HG03196 (cell line): ENCODE results near the gene NXN.
"Not testable (repeated sequence)": the region's sequence is repeated elsewhere in the genome, so short reads cannot be mapped to it uniquely, and the experiment has no call there.

Experiments used
- ATAC-seq: cut with Tn5 transposase; IDR thresholded peaks from one replicate; pipeline ENCODE4 v1.9.1; 2021; ENCODE audit not compliant: unreplicated experiment

NXN gene

DNA sequence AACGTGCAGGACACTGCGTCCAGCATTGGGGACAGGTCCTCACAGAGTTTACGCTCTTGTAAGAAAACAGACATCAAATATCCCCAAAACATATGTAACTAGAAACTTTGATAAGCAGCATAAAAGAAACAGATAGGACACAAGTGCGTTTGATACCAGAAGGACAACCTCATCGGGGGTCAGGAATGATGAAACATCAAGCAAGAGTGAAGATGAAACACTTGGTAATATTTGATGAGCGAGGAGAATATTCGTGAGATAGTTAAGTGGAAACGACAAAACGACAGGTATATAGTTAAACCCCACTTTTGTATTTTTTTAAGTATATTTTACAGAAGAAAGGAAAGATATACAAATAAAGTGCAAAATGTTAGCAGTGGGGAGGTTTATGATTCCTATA lies 55.9 kb downstream of the NXN start:
- ATAC-seq, result no peak

DNA sequence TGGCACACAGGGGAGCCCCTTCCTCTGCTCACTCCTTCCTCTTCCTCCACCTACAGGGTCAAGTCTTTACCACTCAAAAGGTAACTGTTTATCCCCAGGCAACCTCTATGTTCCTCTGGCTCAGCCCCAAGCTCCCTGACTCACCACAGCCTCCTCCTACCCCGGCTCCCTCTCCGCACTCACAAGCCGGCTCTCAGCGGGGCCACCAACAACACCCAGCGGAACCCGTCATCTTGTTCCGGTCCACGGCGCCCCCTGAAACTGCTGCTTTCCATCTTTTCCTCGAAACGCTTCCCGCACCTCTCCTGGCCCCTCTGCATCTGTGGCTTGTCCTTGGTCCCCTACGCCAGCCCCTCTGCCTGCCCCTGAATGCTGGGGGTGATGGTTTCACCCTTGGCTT lies 58.4 kb downstream of the NXN start:
- ATAC-seq, result no peak

DNA sequence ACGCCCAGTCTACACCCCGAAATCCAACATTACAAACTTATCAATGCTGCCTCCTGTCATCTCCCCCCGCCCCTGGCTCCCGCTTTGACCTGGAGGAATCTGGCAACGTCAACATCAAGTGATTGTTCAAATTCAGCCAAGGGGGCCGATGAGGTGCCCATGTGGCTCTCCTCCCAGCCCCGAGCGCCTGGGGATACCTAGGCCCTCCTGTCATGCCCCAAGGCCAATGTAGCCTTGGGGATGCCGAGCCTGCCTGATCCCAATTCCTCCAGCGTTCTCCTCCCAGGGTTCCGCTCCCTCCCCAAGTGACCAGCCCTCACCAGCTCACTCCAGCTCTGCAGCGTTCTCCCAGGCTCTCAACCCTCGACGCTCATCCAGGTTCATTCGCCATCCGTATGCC lies 59.4 kb downstream of the NXN start:
- no peak for ATAC-seq

DNA sequence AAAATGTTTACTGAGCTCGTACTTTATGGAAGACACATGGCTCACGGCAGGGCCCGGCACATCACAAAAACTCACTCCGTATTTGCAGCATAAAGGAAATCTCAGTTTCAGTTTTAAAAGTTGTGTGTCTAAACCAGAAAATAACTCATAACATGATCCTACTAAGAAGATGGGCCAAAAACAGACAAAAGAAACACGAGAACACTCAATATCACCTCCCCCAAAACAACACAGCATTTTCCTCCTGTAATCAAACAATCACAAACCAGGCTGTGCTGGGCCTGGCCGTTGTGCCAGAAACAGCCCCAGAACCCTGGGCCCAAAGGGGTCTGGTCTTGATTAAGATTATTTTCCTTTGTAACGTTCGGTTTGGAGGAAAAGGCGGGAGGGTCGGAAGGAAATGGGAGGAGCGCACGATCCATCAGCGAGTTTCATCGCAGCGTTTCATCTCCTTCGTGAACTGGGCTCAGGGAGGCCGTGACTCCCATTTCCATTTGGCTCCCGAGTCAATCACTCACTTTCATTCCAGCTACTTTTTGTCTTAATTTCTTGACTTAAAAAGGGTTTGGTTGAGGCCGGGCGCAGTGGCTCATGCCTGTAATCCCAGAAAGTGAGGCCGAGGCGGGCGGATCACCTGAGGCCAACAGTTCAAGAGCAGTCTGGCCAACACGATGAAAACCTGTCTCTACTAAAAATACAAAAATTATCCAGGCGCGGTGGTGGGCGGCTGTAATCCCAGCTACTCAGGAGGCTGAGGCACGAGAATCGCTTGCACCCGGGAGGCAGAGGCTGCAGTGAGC lies 61.4 kb downstream of the NXN start:
- no peak for ATAC-seq

DNA sequence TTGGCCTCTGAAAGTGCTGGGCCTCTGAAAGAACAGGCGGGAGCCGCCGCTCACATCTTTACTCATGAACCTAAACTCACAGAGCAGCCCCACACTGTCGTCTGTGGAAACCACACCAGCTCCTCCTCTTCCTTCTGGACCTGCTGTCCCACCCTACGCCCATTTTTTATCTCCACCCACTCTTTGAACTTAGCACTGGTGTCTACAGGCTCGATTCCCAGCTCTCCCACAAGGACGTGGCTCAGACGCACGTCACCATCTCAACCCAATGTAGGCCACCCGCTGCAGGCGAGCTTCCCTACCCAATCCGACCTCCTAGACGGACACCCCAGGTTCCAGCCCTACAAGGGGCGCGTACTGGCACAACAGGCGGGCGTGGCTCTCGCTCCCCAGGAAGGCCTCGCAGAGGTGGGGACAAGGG lies 62.2 kb downstream of the NXN start:
- ATAC-seq, result no peak

DNA sequence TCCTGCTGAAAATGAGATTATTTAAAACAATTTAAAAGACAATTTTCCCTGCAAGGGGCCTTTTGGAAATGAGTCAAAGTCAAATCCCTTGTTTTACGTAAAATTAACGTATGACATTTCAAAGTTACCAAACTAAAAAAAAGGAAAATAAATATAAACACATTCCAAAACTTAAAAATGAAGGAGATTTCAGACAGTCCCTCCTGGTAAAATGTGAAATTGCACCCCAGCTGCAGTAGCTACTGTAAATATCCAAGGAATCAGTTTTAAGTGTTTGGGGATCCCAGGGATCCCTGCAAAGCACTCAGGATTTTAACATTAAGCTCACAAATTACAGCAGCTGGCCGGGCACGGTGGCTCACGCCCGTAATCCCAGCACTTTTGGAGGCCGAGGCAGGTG lies 63.3 kb downstream of the NXN start:
- ATAC-seq, result no peak

DNA sequence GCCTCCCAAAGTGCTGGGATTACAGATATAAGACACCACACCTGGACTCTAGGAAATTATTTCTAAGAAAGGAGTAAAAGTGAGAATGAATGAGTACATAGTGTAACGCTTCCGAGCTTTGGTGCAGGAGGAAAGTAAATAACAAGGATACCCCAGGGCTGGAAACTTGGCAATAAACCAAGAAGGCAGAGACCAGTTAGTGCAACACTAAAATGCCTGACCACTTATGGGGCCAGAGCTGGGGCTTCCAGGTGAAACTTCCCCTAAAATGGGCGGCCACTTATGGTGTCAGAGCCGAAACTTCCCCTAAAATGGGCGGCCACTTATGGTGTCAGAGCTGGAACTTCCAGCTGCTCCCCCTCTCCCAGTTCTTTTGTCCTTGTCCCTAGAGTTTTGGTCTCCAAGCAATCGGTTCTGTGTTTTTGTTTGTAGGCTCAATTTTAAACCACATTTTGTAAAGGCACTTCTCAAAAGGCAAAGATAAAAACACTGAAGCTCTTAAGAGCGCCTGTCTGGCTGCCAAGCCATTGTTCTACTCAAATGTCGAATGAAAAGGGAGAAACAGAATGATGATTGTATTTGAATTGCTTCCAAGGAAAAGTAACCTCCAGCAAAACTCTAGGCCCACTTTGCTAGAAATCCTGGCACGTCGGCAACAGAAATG lies 63.9 kb downstream of the NXN start:
- no peak for ATAC-seq

DNA sequence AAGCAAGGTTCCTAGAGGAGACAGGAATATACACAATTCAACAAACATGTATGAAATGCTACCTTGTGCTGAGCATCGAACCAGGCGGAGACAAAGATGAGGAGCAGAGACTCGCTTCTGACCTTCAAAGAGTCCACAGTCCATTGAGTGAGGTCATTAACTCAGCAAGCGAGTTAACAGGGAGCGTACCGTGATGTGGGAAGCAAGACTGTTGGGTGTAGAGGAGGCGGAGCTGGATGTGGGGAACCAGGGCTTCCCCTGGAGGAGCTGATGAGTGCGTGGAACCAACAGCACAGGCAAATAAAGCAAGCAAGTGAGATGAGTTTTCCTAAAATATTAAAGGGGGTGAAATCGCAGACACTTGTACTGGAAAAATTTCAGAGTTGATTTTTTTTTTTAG lies 65.0 kb downstream of the NXN start:
- no peak for ATAC-seq

DNA sequence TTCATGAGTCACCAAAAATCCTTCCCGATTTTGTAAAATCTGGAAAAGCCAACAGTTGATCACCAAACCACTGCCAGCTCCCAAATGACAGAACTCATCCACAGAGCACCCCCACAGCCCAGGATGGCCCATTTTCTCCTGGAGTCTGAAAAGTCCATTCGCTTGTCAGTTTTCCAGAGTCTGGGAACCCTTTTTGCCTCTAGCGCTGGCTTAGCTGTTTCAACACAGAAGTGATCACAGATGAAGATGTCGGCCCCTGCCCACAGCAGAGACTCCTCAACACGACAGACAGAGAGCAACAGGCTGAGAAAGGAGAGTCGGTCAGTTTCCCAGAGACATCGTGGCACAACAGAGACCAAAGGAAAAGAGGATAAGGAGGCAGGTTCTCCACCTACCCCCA lies 66.4 kb downstream of the NXN start:
- ATAC-seq, result no peak

DNA sequence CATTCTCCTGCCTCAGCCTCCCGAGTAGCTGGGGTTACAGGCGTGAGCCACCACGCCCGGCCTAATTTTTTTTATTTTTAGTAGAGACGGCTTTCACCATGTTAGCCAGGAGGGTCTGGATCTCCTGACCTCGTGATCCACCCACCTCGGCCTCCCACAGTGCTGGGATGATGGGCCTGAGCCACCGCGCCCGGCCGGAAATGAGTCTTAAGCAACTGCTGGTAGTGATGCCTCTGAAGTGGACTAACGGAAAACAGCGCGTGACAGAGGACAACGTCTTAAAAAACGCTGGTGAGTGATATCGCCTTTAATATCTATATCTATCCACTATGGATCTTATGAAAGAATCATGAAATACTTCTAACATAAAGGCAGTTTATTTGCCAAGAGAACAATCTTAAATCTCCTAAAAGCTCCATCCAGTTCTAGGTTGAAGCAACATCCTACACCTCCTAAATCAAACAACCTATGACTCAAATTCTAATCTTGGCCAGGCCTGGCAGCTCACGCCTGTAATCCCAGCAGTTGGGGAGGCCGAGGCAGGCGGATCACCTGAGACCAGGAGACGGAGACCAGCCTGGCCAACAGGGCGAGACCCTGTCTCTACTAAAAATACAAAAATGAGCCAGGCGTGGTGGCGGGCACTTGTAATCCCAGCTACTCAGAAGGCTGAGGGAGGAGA lies 69.8 kb downstream of the NXN start:
- no peak for ATAC-seq

DNA sequence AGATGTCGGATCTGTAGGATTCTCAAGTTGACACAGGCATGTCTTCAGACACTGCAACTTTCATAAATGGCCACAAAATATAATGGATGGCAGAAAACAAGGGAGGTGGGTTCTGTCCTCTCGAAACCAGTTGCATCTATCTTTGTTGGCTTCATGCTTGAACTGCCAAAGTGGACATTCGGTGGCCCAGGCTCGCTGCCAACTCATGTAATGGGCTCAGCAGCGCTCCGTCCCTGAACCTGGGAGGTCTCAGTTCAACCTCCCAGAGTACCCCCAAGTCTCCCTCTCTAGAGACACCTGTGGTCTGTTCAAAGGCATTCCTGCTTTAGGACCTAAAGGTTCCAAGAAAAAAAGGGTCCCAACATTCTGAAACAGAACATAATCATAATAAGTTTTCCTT lies 71.9 kb downstream of the NXN start:
- ATAC-seq, result no peak

DNA sequence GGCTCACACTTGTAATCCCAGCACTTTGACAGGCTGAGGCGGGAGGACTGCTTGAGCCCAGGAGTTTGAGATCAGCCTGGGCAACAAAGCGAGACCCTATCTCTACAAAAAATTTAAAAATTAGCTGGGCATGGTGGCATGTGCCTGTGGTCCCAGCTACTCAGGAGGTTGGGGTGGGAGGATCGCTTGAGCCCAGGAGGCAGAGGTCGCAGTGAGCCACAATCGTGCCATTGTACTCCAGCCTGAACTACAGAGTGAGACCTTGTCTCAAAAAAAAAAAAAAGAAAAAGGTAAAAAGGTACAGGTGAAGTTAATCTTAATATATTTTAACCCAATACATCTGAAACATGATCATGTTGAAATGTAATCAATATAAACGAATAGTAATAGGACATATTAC lies 73.9 kb downstream of the NXN start:
- ATAC-seq, result not testable (repeated sequence)

DNA sequence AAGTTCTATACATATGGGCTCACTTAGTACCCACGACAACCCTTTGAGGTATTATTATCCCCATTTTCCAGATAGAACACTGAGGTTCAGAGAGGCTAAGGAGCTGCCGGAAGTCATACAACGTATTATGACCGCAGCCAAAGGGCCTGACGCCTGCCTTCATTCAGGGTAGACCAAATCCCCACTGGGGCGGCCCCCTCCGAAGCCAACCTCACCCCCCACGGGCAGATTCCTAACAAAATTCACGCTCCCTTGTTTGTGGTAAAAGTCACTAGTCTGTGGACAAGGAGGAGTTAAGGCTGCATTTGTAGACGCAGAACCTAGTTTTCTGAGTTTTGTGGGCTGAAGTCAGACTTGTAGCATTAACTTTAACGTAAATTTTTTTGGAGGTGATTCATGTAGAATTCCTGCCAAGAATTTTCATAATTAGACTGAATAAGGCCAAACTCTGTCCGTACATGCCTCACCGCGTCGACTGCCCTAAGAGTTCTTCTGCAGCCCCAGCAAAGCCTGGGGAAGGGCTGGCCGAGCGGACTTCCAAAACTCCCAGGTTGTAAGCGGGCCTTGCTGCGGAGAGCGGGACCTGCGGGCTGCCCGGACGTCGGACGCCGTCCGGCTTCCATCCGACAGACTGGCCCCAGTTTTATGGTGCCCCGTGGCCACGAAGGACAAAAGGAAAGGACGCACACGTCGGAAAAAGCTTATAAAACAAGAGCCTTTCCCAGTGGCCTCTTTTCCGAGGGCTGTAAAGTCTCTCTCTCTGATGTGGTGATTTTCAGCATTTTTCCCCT lies 75.7 kb downstream of the NXN start:
- ATAC-seq, result no peak

DNA sequence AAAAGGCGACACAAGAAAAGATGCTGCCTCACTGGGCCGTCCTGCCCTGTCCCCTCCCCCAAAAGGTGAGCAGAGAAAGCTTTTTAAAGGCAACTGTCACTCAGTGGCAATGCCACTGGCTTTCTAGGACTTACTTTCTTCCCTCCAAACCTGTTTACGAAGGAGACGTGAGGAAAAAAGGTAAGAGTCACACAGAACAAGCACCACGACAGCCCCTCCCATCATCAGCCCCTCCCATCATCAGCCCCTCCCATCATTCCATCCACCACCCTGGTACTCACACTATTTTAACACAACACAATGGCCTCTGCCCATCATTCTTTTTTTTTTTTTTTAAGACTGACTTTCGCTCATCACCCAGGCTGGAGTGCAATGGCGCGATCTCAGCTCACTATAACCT lies 77.1 kb downstream of the NXN start:
- no peak for ATAC-seq

DNA sequence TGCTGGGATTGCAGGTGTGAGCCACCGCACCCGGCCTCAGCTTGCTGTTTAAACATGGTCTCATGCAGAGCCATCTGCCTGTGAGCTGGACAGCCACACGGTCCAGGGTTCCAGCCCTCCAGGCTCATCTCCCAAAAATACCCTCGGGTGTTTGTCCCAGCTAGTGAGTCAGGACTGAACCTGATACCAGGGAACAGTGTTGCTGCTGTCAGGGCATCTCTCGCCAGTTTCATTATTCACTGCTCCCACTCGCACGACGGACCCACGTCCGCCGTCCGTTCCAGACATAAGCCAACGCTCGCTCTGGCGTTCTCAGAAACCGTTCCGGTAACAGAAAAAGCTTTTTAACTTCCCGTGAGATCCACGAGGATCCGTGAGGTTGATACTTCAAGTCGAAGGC lies 77.6 kb downstream of the NXN start:
- ATAC-seq, result no peak

DNA sequence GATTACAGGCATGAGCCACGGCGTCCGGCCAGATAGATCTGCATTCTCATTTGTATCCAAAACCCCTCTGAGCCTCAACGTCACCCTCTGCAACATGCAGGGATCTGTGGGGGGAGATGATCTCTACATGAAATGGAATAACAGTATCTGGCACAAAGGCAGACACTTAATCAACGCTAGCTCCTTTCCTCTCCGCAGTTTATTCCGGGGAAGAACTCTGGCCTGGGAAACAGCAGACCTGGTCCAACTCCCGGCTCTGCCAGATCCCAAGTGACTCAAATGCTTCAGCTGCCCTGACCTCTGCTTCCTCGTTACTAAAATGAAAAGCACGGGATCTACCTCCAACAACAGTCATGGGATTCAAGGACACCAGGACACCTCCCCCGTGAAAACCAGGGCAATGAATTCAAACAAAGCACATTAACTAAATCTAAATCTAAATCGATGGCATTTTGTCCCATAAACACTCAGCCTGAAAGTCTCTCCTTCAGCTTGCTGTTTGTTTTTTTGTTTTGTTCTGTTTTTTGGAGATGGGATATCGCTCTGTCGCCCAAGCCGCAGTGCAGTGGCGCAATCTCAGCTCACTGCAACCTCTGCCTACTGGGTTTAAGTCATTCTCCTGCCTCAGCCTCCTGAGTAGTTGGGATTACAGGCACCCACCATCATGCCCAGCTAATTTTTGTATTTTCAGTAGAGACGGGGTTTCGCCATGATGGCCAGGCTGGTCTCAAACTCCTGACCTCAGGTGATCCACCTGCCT lies 78.2 kb downstream of the NXN start:
- ATAC-seq, result no peak

DNA sequence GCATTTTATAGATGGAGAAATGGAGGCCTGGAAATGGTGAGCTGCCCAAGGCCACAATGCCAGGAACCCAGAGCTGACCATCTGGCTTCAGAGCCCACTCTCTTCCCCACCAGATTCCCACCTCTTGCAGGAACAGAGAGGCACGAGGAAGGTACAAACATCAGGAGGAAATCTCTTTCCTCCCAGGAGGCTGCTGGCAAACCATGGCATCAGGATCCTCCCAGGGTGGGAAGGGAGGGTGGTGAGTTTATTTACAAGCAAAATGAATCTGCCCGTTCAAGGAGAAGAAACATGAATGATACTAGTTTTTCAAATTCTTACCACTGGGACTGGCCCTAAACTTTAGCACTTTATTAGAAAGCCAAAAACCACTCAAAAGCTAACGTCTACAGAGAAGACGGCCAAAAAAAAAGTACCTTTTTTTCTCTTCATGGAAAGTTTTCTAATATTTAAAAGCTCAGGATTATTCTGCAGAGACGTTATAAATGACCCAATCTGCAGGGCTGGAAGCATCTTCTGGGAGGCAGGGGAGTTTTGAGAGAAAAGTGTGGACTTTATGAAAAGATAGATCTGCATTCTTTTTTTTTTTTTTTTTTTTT lies 79.1 kb downstream of the NXN start:
- ATAC-seq, result no peak

DNA sequence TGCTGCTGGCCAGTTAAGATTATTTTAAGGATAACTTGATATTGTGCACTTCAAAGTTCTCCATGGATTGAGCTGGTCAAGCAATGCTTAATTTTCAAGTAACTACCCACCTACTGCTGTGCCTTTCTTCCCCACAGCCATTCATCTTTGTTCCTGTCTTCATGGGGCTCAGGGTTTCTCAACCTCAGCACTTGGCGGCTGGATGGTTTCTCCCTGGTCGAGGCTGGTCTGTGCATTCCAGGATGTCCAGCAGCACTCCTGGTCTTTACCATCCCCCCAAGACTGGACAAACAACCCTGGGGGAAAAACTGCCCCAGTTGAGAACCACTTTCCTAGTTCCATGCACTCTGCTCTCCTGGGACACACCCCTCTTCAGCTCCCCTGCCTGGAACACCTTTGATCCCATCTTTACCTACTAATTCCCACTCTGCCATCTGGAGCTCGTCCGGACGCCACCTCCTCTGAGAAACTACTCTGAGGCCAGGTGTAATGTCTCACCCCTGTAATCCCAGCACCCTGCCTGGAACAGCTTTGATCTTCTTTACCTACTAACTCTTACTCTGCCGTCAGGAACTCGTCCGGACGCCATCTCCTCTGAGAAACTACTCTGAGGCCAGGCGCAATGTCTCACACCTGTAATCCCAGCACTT lies 81.5 kb downstream of the NXN start:
- no peak for ATAC-seq

DNA sequence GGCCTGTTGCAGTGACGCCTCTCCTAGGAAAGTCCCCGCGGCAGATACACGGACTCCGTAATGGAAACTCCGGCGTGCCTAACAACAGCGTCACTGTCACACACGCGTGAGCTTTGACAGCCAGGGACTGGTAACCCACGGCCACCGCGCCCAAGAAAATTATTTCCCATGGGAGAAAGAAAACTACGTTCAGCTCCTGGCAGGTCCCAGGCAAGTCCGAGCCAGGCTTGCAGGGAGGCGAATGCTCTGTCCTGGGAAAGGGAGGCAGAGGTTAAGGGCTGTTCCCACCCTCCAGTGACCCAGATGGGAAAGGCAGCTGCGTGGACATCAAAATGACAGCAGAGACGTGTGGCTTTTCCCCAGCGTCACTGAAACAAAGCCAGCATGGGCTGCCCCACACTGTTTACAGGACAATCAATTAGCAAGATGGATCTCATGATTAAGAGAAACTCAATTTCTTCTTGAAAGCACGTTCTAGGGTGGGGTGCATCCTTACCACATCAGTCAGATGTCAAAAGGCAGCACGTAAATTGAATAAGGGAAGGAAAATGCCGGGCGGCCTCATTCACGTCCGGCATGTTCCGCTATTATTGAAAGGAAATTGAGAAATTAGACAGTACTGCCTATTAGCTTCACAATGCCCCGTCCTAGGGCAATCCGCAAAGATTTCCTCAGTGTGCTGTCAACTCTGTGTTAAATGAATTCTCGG lies 82.5 kb downstream of the NXN start:
- no peak for ATAC-seq
